Heart left ventricle (tissue), 13 donors: ENCODE data around the gene MAST4.

Experiments used
- CTCF ChIP-seq, 12 donors: fragments of 200-600 bp; sonication (generic) in 4 of 12; IDR thresholded peaks; one replicate each; pipeline versions ENCODE4 v1.5.0 to v1.8.0; 2018 to 2022; ENCODE audit warnings: antibody characterized with exemption in 12 of 12, mild to moderate bottlenecking in 5 of 12
- POLR2A ChIP-seq, 2 donors: fragments of 450-650 bp; IDR thresholded peaks; one replicate each; pipeline ENCODE4 v1.6.1; 2017; ENCODE audit warnings: antibody characterized with exemption in 2 of 2, mild to moderate bottlenecking in 2 of 2, moderate library complexity in 2 of 2
- donor health status: ischemic (EF 13 %, LVEDD 7.1; RV severe dilation, severe dysfunction).
- donor health status: DM: no; HTN: yes; CAD: no.
- donor health status: DM: no; HTN: no; CAD: no.
- donor health status: ischemic (EF 25% LVEDD 6.9; RV normal size, moderate dysfunction).
- donor health status: ischemic (EF 25% LVEDD 5.7; RV mildly dilated, moderate dysfunction).
- donor health status: ischemic (EF 35%, LVEDD 5.7; RV mildly dilated, moderate dysfunction).
- donor health status: nonischemic (EF 11% LVEDD 7.7; RV severe dilation, severe dysfunction).
- donor health status: DM: yes; HTN: yes; CAD: no.
- donor health status: PGD.
- donor health status: ischemic (EF 29% LVEDD 5.4; RV normal size, mild dysfunction).
- donor health status: nonischemic (EF 23%, LVEDD 6.1; RV moderate dilation, normal function).

- TF ChIP-seq POLR2A (IDR thresholded peaks at IDR 0.05) (no peak), CTCF (IDR thresholded peaks at IDR 0.05) (no peak)
Measured at GRCh38 chr5:67028371-67028770, 432.2 kb downstream of the MAST4 start.
